GM12878 (cell line): ENCODE results near the gene TRIM7. TPM values are rescaled to one million over a fixed set of nuclear protein-coding genes. Genes with fewer than 3 reads are reported as not detected.
A peak's percentile ranks its signal among the peaks of the same experiment; 100 is the strongest.

ENCODE experiments used
- BACH1 ChIP-seq: fragments of 450-650 bp; IDR thresholded peaks from 2 replicates; pipeline ENCODE4 v1.6.1; 2017; ENCODE audit warnings: mild to moderate bottlenecking, borderline replicate concordance
- CEBPB ChIP-seq, 2 experiments: fragments of 150-350 bp in 1 of 2; IDR thresholded peaks; 2 replicates each; pipeline ENCODE4 v1.6.1; 2012 to 2014; ENCODE audit warnings: low read depth in 2 of 2, low read length in 2 of 2, borderline replicate concordance in 1 of 2, inconsistent platforms in 1 of 2
- DPF2 ChIP-seq: fragments of 450-650 bp; IDR thresholded peaks from 2 replicates; pipeline ENCODE4 v1.6.1; 2017; ENCODE audit warnings: mild to moderate bottlenecking
- EED ChIP-seq: sonication (generic); IDR thresholded peaks from 2 replicates; pipeline ENCODE4 v1.6.1; 2016; ENCODE audit warnings: antibody characterized with exemption, low read depth
- GATAD2B ChIP-seq: fragments of 450-650 bp; conservative IDR thresholded peaks from 2 replicates; pipeline ENCODE4 v1.6.1; 2017; ENCODE audit warnings: low read depth, mild to moderate bottlenecking, moderate library complexity
- IKZF2 ChIP-seq, 2 experiments: fragments of 450-650 bp; IDR thresholded peaks; 2 replicates each; pipeline ENCODE4 v1.6.1; 2017; ENCODE audit warnings: mild to moderate bottlenecking in 2 of 2, moderate library complexity in 2 of 2
- LARP7 ChIP-seq: fragments of 450-650 bp; IDR thresholded peaks from 2 replicates; pipeline ENCODE4 v1.6.1; 2017; ENCODE audit warnings: mild to moderate bottlenecking
- MEF2B ChIP-seq: fragments of 450-650 bp; IDR thresholded peaks from 2 replicates; pipeline ENCODE4 v1.6.1; 2018; ENCODE audit warnings: mild to moderate bottlenecking, moderate library complexity; ENCODE audit not compliant: partially characterized antibody, poor library complexity, severe bottlenecking
- MLLT1 ChIP-seq: fragments of 450-650 bp; IDR thresholded peaks from 2 replicates; pipeline ENCODE4 v1.6.1; 2016; ENCODE audit warnings: mild to moderate bottlenecking
- NR2F1 ChIP-seq: fragments of 450-650 bp; conservative IDR thresholded peaks from 2 replicates; pipeline ENCODE4 v1.6.1; 2017; ENCODE audit warnings: mild to moderate bottlenecking
- PAX5 ChIP-seq: IDR thresholded peaks from 2 replicates; pipeline ENCODE4 v1.6.1; 2011; ENCODE audit warnings: low read depth, low read length, borderline replicate concordance
- POU2F2 ChIP-seq: IDR thresholded peaks from 3 replicates; pipeline ENCODE4 v1.6.1; 2011; ENCODE audit warnings: low read depth, mild to moderate bottlenecking, low read length, borderline replicate concordance
- RAD51 ChIP-seq: fragments of 450-650 bp; IDR thresholded peaks from 2 replicates; pipeline ENCODE4 v1.6.1; 2016; ENCODE audit warnings: moderate library complexity, mild to moderate bottlenecking, inconsistent platforms
- RBBP5 ChIP-seq: fragments of 200-600 bp; sonication (generic); conservative IDR thresholded peaks from 2 replicates; pipeline ENCODE4 v1.6.1; 2016
- SIN3A ChIP-seq: IDR thresholded peaks from 2 replicates; pipeline ENCODE4 v1.6.1; 2012; ENCODE audit warnings: low read depth, low read length, improper control_type of control experiment
- SREBF2 ChIP-seq: IDR thresholded peaks from 2 replicates; pipeline ENCODE4 v1.6.1; 2012; ENCODE audit warnings: mild to moderate bottlenecking, low read length
- STAT1 ChIP-seq: fragments of 450-650 bp; conservative IDR thresholded peaks from 2 replicates; pipeline ENCODE4 v1.6.1; 2014; ENCODE audit warnings: antibody characterized with exemption, mild to moderate bottlenecking
- USF2 ChIP-seq: IDR thresholded peaks from 2 replicates; pipeline ENCODE4 v1.6.1; 2011; ENCODE audit warnings: low read depth, low read length, improper control_type of control experiment, borderline replicate concordance
- ZNF217 ChIP-seq: fragments of 450-650 bp; IDR thresholded peaks from 2 replicates; pipeline ENCODE4 v1.6.1; 2017; ENCODE audit warnings: antibody characterized with exemption, mild to moderate bottlenecking
- ZNF622 ChIP-seq: fragments of 450-650 bp; IDR thresholded peaks from 2 replicates; pipeline ENCODE4 v1.6.1; 2017; ENCODE audit warnings: mild to moderate bottlenecking, inconsistent platforms
- polyA plus RNA-seq, 11 experiments: library from polyadenylated mRNA; depleted of rRNA in 4 of 11; unstranded in 6 of 11; stranded (reverse) in 5 of 11; fragments of >200 nt; fragmentation: Nextera tagmentation in 4 of 11; fragmentation: Illumina TruSeq in 1 of 11; extraction: Ambion mirVana in 4 of 11; extraction: Trizol in 1 of 11; gene quantifications; 1 replicate in 1 of 11; 2 replicates in 10 of 11; pipeline versions ENCODE4 v1.2.1 to v1.2.3, GENCODE V29; 2011 to 2016; ENCODE audit warnings: inconsistent platforms in 2 of 11, missing spikeins in 2 of 11, low read depth in 1 of 11
- total RNA-seq, 4 experiments: library from RNA; depleted of rRNA in 3 of 4; stranded (reverse); fragments of >200 nt in 3 of 4; fragmentation: Illumina TruSeq in 1 of 4; extraction: Trizol in 1 of 4; gene quantifications; 2 replicates each; pipeline versions ENCODE4 v1.2.1 to v1.2.3, GENCODE V29; 2013 to 2021
- TF ChIP-seq, protein P1 (sequence below): IDR thresholded peaks from 2 replicates; pipeline ENCODE4 v1.6.1; 2011; ENCODE audit warnings: low read depth, mild to moderate bottlenecking, low read length, moderate library complexity, borderline replicate concordance; ENCODE audit errors: extremely low read depth
- TF ChIP-seq, protein P2 (sequence below): fragments of 450-650 bp; IDR thresholded peaks from 2 replicates; pipeline ENCODE4 v1.6.1; 2017; ENCODE audit warnings: low read depth, mild to moderate bottlenecking, moderate library complexity
- TF ChIP-seq, protein P3 (sequence below): fragments of 450-650 bp; IDR thresholded peaks from 2 replicates; pipeline ENCODE4 v1.6.1; 2017; ENCODE audit warnings: mild to moderate bottlenecking, moderate library complexity

Gene TRIM7
- total and polyA plus RNA-seq, 10 of the 15 experiments (the other 5 are each of a cell fraction or from before 2014, with no cell fraction given) = 0.02 to 1.6 (median 0.41) TPM

DNA sequence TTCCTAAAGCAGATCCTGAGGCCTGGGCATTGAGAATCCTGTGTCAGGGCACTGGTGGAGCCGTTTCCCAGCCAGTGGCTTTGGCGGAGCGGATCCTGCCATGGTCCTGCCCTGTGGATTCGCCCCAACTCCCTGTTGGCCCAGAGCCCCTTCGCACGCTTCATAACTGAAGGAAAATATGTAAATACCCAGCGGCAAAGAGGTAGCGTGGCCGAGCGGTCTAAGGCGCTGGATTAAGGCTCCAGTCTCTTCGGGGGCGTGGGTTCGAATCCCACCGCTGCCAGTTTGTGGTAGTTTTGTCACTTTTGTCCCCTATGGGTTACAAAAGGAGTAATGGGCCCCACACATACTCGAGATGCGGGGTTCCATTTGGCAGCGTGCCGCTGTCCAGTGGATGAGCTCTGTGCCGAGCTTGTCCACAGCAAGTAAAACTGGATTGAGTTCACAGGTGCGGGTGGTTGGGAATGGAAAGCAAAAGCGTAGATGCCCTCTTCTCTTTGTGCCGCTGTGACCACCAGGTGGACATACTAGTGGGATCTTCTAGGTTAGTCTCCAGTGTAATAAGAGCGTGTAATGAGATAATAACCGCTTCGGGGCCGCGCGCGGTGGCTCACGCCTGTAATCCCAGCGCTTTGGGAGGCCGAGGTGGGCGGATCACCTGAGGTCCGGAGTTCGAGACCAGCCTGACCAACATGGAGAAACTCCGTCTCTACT, 17.3 kb downstream of the TRIM7 start (continued):
- TF ChIP-seq MLLT1 = no peak
- TF ChIP-seq RBBP5 = no peak
- TF ChIP-seq STAT1 = peak; percentile 80; the same call in 1 of the 2 replicates
- TF ChIP-seq EED = peak; percentile 72; the same call in 1 of the 2 replicates
- peak; percentile 63 to 71 for TF ChIP-seq IKZF2 (IDR thresholded peaks at IDR 0.05)
- TF ChIP-seq ZNF217 = peak; percentile 96
- TF ChIP-seq LARP7 = peak; percentile 61; the same call in 1 of the 2 replicates
- peak; percentile 12 for TF ChIP-seq MEF2B
- TF ChIP-seq, protein P1, sequence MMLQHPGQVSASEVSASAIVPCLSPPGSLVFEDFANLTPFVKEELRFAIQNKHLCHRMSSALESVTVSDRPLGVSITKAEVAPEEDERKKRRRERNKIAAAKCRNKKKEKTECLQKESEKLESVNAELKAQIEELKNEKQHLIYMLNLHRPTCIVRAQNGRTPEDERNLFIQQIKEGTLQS = no peak
- TF ChIP-seq USF2 = no peak
- peak; percentile 51; the same call in 1 of the 2 replicates for TF ChIP-seq GATAD2B
- TF ChIP-seq NR2F1 = peak; percentile 13; the same call in 1 of the 2 replicates
- 0 out of 2 replicates have a peak, but pooled peaks have one; percentile 37 for TF ChIP-seq BACH1
- no peak for TF ChIP-seq RAD51
- no peak for TF ChIP-seq PAX5
- TF ChIP-seq, protein P2, sequence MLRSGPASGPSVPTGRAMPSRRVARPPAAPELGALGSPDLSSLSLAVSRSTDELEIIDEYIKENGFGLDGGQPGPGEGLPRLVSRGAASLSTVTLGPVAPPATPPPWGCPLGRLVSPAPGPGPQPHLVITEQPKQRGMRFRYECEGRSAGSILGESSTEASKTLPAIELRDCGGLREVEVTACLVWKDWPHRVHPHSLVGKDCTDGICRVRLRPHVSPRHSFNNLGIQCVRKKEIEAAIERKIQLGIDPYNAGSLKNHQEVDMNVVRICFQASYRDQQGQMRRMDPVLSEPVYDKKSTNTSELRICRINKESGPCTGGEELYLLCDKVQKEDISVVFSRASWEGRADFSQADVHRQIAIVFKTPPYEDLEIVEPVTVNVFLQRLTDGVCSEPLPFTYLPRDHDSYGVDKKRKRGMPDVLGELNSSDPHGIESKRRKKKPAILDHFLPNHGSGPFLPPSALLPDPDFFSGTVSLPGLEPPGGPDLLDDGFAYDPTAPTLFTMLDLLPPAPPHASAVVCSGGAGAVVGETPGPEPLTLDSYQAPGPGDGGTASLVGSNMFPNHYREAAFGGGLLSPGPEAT = peak; percentile 12; the same call in 1 of the 2 replicates
- TF ChIP-seq, protein P3, sequence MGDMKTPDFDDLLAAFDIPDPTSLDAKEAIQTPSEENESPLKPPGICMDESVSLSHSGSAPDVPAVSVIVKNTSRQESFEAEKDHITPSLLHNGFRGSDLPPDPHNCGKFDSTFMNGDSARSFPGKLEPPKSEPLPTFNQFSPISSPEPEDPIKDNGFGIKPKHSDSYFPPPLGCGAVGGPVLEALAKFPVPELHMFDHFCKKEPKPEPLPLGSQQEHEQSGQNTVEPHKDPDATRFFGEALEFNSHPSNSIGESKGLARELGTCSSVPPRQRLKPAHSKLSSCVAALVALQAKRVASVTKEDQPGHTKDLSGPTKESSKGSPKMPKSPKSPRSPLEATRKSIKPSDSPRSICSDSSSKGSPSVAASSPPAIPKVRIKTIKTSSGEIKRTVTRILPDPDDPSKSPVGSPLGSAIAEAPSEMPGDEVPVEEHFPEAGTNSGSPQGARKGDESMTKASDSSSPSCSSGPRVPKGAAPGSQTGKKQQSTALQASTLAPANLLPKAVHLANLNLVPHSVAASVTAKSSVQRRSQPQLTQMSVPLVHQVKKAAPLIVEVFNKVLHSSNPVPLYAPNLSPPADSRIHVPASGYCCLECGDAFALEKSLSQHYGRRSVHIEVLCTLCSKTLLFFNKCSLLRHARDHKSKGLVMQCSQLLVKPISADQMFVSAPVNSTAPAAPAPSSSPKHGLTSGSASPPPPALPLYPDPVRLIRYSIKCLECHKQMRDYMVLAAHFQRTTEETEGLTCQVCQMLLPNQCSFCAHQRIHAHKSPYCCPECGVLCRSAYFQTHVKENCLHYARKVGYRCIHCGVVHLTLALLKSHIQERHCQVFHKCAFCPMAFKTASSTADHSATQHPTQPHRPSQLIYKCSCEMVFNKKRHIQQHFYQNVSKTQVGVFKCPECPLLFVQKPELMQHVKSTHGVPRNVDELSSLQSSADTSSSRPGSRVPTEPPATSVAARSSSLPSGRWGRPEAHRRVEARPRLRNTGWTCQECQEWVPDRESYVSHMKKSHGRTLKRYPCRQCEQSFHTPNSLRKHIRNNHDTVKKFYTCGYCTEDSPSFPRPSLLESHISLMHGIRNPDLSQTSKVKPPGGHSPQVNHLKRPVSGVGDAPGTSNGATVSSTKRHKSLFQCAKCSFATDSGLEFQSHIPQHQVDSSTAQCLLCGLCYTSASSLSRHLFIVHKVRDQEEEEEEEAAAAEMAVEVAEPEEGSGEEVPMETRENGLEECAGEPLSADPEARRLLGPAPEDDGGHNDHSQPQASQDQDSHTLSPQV = no peak
- no peak for TF ChIP-seq SIN3A
- peak; percentile 92; the same call in 2 of the 3 replicates for TF ChIP-seq POU2F2
- no peak for TF ChIP-seq ZNF622
- TF ChIP-seq SREBF2 = peak; percentile 88
- 0 out of 2 replicates have a peak, but pooled peaks have one; percentile 23 for TF ChIP-seq DPF2
- TF ChIP-seq CEBPB (IDR thresholded peaks at IDR 0.05; ENCODE audit: borderline replicate concordance in 1 of 2, low read depth in 2 of 2, low read length in 2 of 2) = no peak
